ENCODE data around the gene HPS3. TPM values are rescaled to one million over a fixed set of nuclear protein-coding genes. Genes with fewer than 3 reads are reported as not detected.
"Not testable (repeated sequence)": the region's sequence is repeated elsewhere in the genome, so short reads cannot be mapped to it uniquely, and the experiment has no call there.

HPS3 gene
- total RNA-seq, 2 donors from 2014 or later, result 18.9 to 22.2 TPM

- Mint-ChIP-seq H3K9me3 (no peaks in the 10 kb centered on the region), H3K4me1 (ENCODE audit: low read depth) (peaks cover 12% of the 10 kb centered on the region), H3K27me3 (ENCODE audit: low read depth) (no peaks in the 10 kb centered on the region), H3K4me3 (no peak overlapping the region), H3K27ac (no peak overlapping the region), H3K36me3 (ENCODE audit: insufficient read depth in 2 of 2) (peaks cover 0 to 4% of the 10 kb centered on the region in 2 donors)
- DNase-seq (no peak), ATAC-seq (replicated peaks in 1 of 2) (no peak)
Measured at GRCh38 chr3:149179220-149179619, 49.8 kb downstream of the HPS3 start.

- peaks cover 0 to under 1% of the 10 kb centered on the region in 2 donors for H3K36me3 Mint-ChIP-seq (ENCODE audit: insufficient read depth in 2 of 2)
Measured at GRCh38 chr3:149180057-149180573, 50.7 kb downstream of the HPS3 start.

GRCh38 chr3:149181182-149181581, 51.7 kb downstream of the HPS3 start:
- DNase-seq (no peak), ATAC-seq (replicated peaks in 1 of 2) (no peak)
- Mint-ChIP-seq H3K27ac (no peak overlapping the region), H3K36me3 (ENCODE audit: insufficient read depth in 2 of 2) (no peaks in the 10 kb centered on the region), H3K27me3 (ENCODE audit: low read depth) (no peaks in the 10 kb centered on the region), H3K4me1 (ENCODE audit: low read depth) (no peaks in the 10 kb centered on the region), H3K9me3 (no peaks in the 10 kb centered on the region), H3K4me3 (no peak overlapping the region)

More at GRCh38 chr3:149180057-149180573, 50.7 kb downstream of the HPS3 start:
- Mint-ChIP-seq H3K27me3 (ENCODE audit: low read depth) (no peaks in the 10 kb centered on the region), H3K27ac (no peak overlapping the region), H3K4me3 (no peak overlapping the region), H3K9me3 (no peaks in the 10 kb centered on the region), H3K4me1 (ENCODE audit: low read depth) (peaks cover 4% of the 10 kb centered on the region)
- DNase-seq (no peak), ATAC-seq (replicated peaks in 1 of 2) (peak in 1 of 2 donors; percentile 26)

- Mint-ChIP-seq H3K9me3 (no peaks in the 10 kb centered on the region), H3K4me1 (ENCODE audit: low read depth) (no peaks in the 10 kb centered on the region), H3K4me3 (no peak overlapping the region), H3K27ac (no peak overlapping the region), H3K36me3 (ENCODE audit: insufficient read depth in 2 of 2) (no peaks in the 10 kb centered on the region), H3K27me3 (ENCODE audit: low read depth) (peaks cover 15% of the 10 kb centered on the region)
- ATAC-seq (replicated peaks in 1 of 2) (no peak), DNase-seq (no peak)
Measured at GRCh38 chr3:149186219-149186618, 56.8 kb downstream of the HPS3 start.

GRCh38 chr3:149186721-149187120, 57.3 kb downstream of the HPS3 start:
- no peak overlapping the region for H3K4me3 Mint-ChIP-seq
- no peaks in the 10 kb centered on the region for H3K36me3 Mint-ChIP-seq (ENCODE audit: insufficient read depth in 2 of 2)
- H3K4me1 Mint-ChIP-seq (ENCODE audit: low read depth), result no peaks in the 10 kb centered on the region
- no peak for DNase-seq
- ATAC-seq (replicated peaks in 1 of 2), result no peak
- no peaks in the 10 kb centered on the region for H3K9me3 Mint-ChIP-seq
- peaks cover 15% of the 10 kb centered on the region for H3K27me3 Mint-ChIP-seq (ENCODE audit: low read depth)
- no peak overlapping the region for H3K27ac Mint-ChIP-seq

- Mint-ChIP-seq H3K4me3 (no peak overlapping the region), H3K9me3 (no peaks in the 10 kb centered on the region), H3K27me3 (ENCODE audit: low read depth) (peaks cover 15% of the 10 kb centered on the region), H3K4me1 (ENCODE audit: low read depth) (no peaks in the 10 kb centered on the region), H3K36me3 (ENCODE audit: insufficient read depth in 2 of 2) (no peaks in the 10 kb centered on the region), H3K27ac (no peak overlapping the region)
- no peak for ATAC-seq (replicated peaks in 1 of 2)
- no peak for DNase-seq
Measured at GRCh38 chr3:149188494-149188893, 59.1 kb downstream of the HPS3 start.

GRCh38 chr3:149195221-149195620, 65.8 kb downstream of the HPS3 start:
- H3K9me3 Mint-ChIP-seq, result no peaks in the 10 kb centered on the region
- H3K4me3 Mint-ChIP-seq, result no peak overlapping the region
- no peaks in the 10 kb centered on the region for H3K36me3 Mint-ChIP-seq (ENCODE audit: insufficient read depth in 2 of 2)
- no peak for ATAC-seq (replicated peaks in 1 of 2)
- no peak overlapping the region for H3K27ac Mint-ChIP-seq
- H3K27me3 Mint-ChIP-seq (ENCODE audit: low read depth), result peaks cover 23% of the 10 kb centered on the region
- no peaks in the 10 kb centered on the region for H3K4me1 Mint-ChIP-seq (ENCODE audit: low read depth)
- DNase-seq, result no peak

GRCh38 chr3:149196805-149197592, 67.6 kb downstream of the HPS3 start:
- not testable (repeated sequence) for ATAC-seq (replicated peaks in 1 of 2); H3K4me1 Mint-ChIP-seq (ENCODE audit: low read depth); H3K9me3 Mint-ChIP-seq; H3K36me3 Mint-ChIP-seq (ENCODE audit: insufficient read depth in 2 of 2); DNase-seq; H3K27ac Mint-ChIP-seq
- Mint-ChIP-seq H3K27me3 (ENCODE audit: low read depth) (peaks cover 27% of the 10 kb centered on the region), H3K4me3 (peak overlapping the region in 1 of 2 donors; percentile 43)

- Mint-ChIP-seq H3K27ac (no peak overlapping the region), H3K27me3 (ENCODE audit: low read depth) (peaks cover 30% of the 10 kb centered on the region), H3K4me1 (ENCODE audit: low read depth) (no peaks in the 10 kb centered on the region), H3K9me3 (no peaks in the 10 kb centered on the region), H3K4me3 (no peak overlapping the region), H3K36me3 (ENCODE audit: insufficient read depth in 2 of 2) (no peaks in the 10 kb centered on the region)
- no peak for DNase-seq
- no peak for ATAC-seq (replicated peaks in 1 of 2)
Measured at GRCh38 chr3:149197669-149198068, 68.2 kb downstream of the HPS3 start.

- Mint-ChIP-seq H3K27me3 (ENCODE audit: low read depth) (peaks cover 32% of the 10 kb centered on the region), H3K36me3 (ENCODE audit: insufficient read depth in 2 of 2) (no peaks in the 10 kb centered on the region), H3K4me1 (ENCODE audit: low read depth) (peaks cover 2% of the 10 kb centered on the region), H3K4me3 (no peak overlapping the region), H3K27ac (no peak overlapping the region), H3K9me3 (no peaks in the 10 kb centered on the region)
- DNase-seq, result no peak
- ATAC-seq (replicated peaks in 1 of 2), result no peak
Measured at GRCh38 chr3:149198611-149199010, 69.2 kb downstream of the HPS3 start.

GRCh38 chr3:149199474-149199873, 70.0 kb downstream of the HPS3 start:
- Mint-ChIP-seq H3K9me3 (no peaks in the 10 kb centered on the region), H3K27me3 (ENCODE audit: low read depth) (peaks cover 40% of the 10 kb centered on the region), H3K4me3 (no peak overlapping the region), H3K27ac (no peak overlapping the region), H3K36me3 (ENCODE audit: insufficient read depth in 2 of 2) (no peaks in the 10 kb centered on the region), H3K4me1 (ENCODE audit: low read depth) (peaks cover 10% of the 10 kb centered on the region)
- no peak for DNase-seq
- no peak for ATAC-seq (replicated peaks in 1 of 2)

- Mint-ChIP-seq H3K4me3 (no peak overlapping the region), H3K36me3 (ENCODE audit: insufficient read depth in 2 of 2) (no peaks in the 10 kb centered on the region), H3K27me3 (ENCODE audit: low read depth) (peaks cover 40% of the 10 kb centered on the region), H3K9me3 (no peaks in the 10 kb centered on the region), H3K4me1 (ENCODE audit: low read depth) (peaks cover 10% of the 10 kb centered on the region), H3K27ac (no peak overlapping the region)
- peak; percentile 65 to 68 for ATAC-seq (replicated peaks in 1 of 2)
- no peak for DNase-seq
Measured at GRCh38 chr3:149203758-149204157, 74.3 kb downstream of the HPS3 start.

- ATAC-seq (replicated peaks in 1 of 2) (no peak), DNase-seq (no peak)
- peaks cover 39% of the 10 kb centered on the region for H3K27me3 Mint-ChIP-seq (ENCODE audit: low read depth)
- no peak overlapping the region for H3K27ac Mint-ChIP-seq
- H3K9me3 Mint-ChIP-seq, result no peaks in the 10 kb centered on the region
- H3K36me3 Mint-ChIP-seq (ENCODE audit: insufficient read depth in 2 of 2), result no peaks in the 10 kb centered on the region
- no peak overlapping the region for H3K4me3 Mint-ChIP-seq
- H3K4me1 Mint-ChIP-seq (ENCODE audit: low read depth), result peaks cover 10% of the 10 kb centered on the region
Measured at GRCh38 chr3:149204390-149204991, 75.1 kb downstream of the HPS3 start.
